Neural cell (in vitro differentiated cells): ENCODE results near the gene ADAMTS17. TPM values are rescaled to one million over a fixed set of nuclear protein-coding genes. Genes with fewer than 3 reads are reported as not detected.

Experiments
- H2AFZ ChIP-seq: fragments of 200-600, 300-800 bp; sonication (generic), shearing (Covaris generic); 2 replicates; pipeline ENCODE4 v1.6.0; 2014; ENCODE audit warnings: low read depth, mild to moderate bottlenecking, antibody characterized with exemption, low read length, moderate library complexity
- H3F3A ChIP-seq: fragments of 200-600 bp; shearing (Covaris generic); 2 replicates; pipeline ENCODE4 v1.6.1; 2016; ENCODE audit warnings: mild to moderate bottlenecking, moderate library complexity, mixed read lengths, antibody characterized with exemption, low read length; ENCODE audit not compliant: insufficient read depth, poor library complexity, severe bottlenecking
- H3K27ac ChIP-seq: fragments of 200-600, 300-800 bp; sonication (generic), shearing (Covaris generic); 2 replicates; pipeline ENCODE4 v1.5.1; 2014; ENCODE audit warnings: mild to moderate bottlenecking, low read length, moderate library complexity
- H3K27me3 ChIP-seq: fragments of 300-800, 200-600 bp; sonication (generic), shearing (Covaris generic); 2 replicates; pipeline ENCODE4 v1.6.0; 2014; ENCODE audit warnings: mild to moderate bottlenecking, low read depth, low read length, moderate library complexity; ENCODE audit not compliant: insufficient read depth
- H3K36me3 ChIP-seq: fragments of 300-800, 200-600 bp; sonication (generic), shearing (Covaris generic); 2 replicates; pipeline ENCODE4 v1.5.1; 2014; ENCODE audit warnings: mild to moderate bottlenecking, antibody characterized with exemption, low read length, moderate library complexity; ENCODE audit not compliant: insufficient read depth
- H3K4me2 ChIP-seq: fragments of 300-800, 200-600 bp; sonication (generic), shearing (Covaris generic); 2 replicates; pipeline ENCODE4 v1.6.0; 2014; ENCODE audit warnings: mild to moderate bottlenecking, low read length
- H3K4me3 ChIP-seq: fragments of 300-800, 200-600 bp; sonication (generic), shearing (Covaris generic); 2 replicates; pipeline ENCODE4 v1.5.1; 2014; ENCODE audit warnings: mild to moderate bottlenecking, low read length, moderate library complexity
- H3K79me2 ChIP-seq: fragments of 200-600 bp; shearing (Covaris generic); replicated peaks from 2 replicates; pipeline ENCODE4 v1.6.0; 2014; ENCODE audit warnings: mild to moderate bottlenecking, low read length, moderate library complexity; ENCODE audit not compliant: insufficient read depth
- H3K9ac ChIP-seq: fragments of 300-800, 200-600 bp; sonication (generic), shearing (Covaris generic); 2 replicates; pipeline ENCODE4 v1.6.1; 2016; ENCODE audit warnings: mild to moderate bottlenecking, low read length, mixed read lengths
- H3K9me2 ChIP-seq: fragments of 200-600 bp; shearing (Covaris generic); 2 replicates; pipeline ENCODE4 v1.6.1; 2016; ENCODE audit warnings: mild to moderate bottlenecking, low read length, mixed read lengths; ENCODE audit not compliant: insufficient read depth
- H3K9me3 ChIP-seq: fragments of 200-600, 300-800 bp; sonication (generic), shearing (Covaris generic); 2 replicates; pipeline ENCODE4 v1.6.1; 2016; ENCODE audit warnings: mild to moderate bottlenecking, mixed run types, low read length, moderate library complexity, mixed read lengths
- H4K20me1 ChIP-seq: fragments of 200-600 bp; shearing (Covaris generic); 2 replicates; pipeline ENCODE4 v1.6.1; 2016; ENCODE audit warnings: mild to moderate bottlenecking, mixed run types; ENCODE audit not compliant: insufficient read depth
- EP300 ChIP-seq: fragments of 450-650 bp; conservative IDR thresholded peaks from 2 replicates; pipeline ENCODE4 v1.6.1; 2014; ENCODE audit warnings: antibody characterized with exemption, mild to moderate bottlenecking, moderate library complexity; ENCODE audit not compliant: poor library complexity, severe bottlenecking
- EZH2 ChIP-seq: fragments of 200-600, 300-800 bp; shearing (Covaris generic), sonication (generic); IDR thresholded peaks from 2 replicates; pipeline ENCODE4 v1.6.1; 2014; ENCODE audit warnings: antibody characterized with exemption, low read length, borderline replicate concordance, mild to moderate bottlenecking; ENCODE audit not compliant: insufficient read depth, poor library complexity, severe bottlenecking
- MXI1 ChIP-seq: fragments of 450-650 bp; conservative IDR thresholded peaks from 2 replicates; pipeline ENCODE4 v1.6.1; 2014; ENCODE audit warnings: antibody characterized with exemption, mild to moderate bottlenecking; ENCODE audit not compliant: poor library complexity, severe bottlenecking
- POLR2AphosphoS5 ChIP-seq: IDR thresholded peaks from 2 replicates; pipeline ENCODE4 v1.6.1; 2012
- RAD21 ChIP-seq: fragments of 450-650 bp; conservative IDR thresholded peaks from 2 replicates; pipeline ENCODE4 v1.6.1; 2014; ENCODE audit warnings: antibody characterized with exemption, mild to moderate bottlenecking, moderate library complexity
- SMC3 ChIP-seq: fragments of 450-650 bp; conservative IDR thresholded peaks from 2 replicates; pipeline ENCODE4 v1.6.1; 2014; ENCODE audit warnings: antibody characterized with exemption, mild to moderate bottlenecking, moderate library complexity; ENCODE audit not compliant: poor library complexity
- TAF1 ChIP-seq: IDR thresholded peaks from 2 replicates; pipeline ENCODE4 v1.6.1; 2012; ENCODE audit warnings: low read depth
- polyA plus RNA-seq: library from polyadenylated mRNA; depleted of rRNA; stranded (reverse); fragments of >200 nt; gene quantifications from 2 replicates; pipeline ENCODE4 v1.2.3, GENCODE V29; 2014
- TF ChIP-seq, protein P1 (sequence below): IDR thresholded peaks from 2 replicates; pipeline ENCODE4 v1.6.1; 2012; ENCODE audit warnings: borderline replicate concordance
- TF ChIP-seq, protein P2 (sequence below): fragments of 450-650 bp; IDR thresholded peaks from 2 replicates; pipeline ENCODE4 v1.5.1; 2014; ENCODE audit warnings: antibody characterized with exemption, mild to moderate bottlenecking, moderate library complexity; ENCODE audit not compliant: poor library complexity, severe bottlenecking

ADAMTS17 gene
- polyA plus RNA-seq, 1 donor from 2014 or later = 0.04 TPM

DNA sequence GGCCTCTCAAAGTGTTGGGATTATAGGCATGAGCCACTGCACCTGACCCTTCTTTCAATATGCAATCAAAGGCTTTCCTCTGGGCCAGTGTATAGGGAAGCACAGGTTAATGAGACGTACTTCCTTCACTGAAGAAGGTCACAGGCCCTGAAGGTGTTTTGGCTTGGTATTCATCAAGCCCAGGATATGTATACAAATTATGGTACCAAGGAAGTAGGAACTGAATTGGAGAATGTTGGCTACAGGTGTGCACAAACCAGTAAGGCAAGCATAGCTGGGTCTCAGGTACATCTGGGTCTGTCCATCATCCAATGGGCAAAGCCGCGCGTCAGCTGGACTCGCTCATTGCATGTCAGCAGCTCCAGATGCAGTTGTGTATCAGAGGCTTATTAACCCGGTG is 237.9 kb downstream of the ADAMTS17 start (continued):
- TF ChIP-seq SMC3 = no peak

DNA sequence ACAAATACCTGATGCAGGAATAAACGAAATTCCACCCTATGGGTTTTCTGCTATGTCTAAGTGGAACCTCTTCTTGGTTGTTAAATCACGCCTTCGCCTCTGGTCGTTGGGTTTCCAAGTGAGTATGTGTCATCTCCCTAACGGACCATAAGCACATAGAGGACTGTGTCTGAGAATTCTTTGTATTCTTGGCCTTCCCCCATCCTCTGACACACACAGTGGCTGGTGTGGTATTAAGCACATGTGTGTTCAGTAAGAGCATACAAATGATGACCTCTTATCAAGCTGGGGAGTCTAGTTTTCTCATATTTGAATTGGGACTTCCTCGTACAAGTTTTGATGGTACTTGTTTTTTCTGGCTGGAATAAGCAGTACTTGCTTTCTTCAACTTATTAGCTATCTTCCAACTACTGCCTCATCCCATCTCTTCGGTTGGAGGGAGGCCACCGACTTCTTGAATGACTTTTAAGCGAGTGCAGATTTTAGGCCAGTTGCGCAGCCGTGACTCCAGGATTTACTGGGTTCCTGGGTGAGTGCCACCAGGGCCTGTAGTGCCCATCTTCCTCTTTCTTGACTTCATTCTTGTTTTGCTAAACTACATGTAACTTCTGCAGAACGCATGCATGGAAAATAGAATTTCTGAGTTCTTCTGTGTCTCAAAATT is 240.2 kb downstream of the ADAMTS17 start:
- Histone ChIP-seq H3K9me3 (no peaks in the 10 kb centered on the region), H3K27me3 (no peaks in the 10 kb centered on the region), H3K27ac (no peak overlapping the region), H3F3A (no peaks in the 10 kb centered on the region), H3K9ac (no peak overlapping the region), H3K4me3 (no peak overlapping the region), H3K36me3 (no peaks in the 10 kb centered on the region), H4K20me1 (no peaks in the 10 kb centered on the region), H3K79me2 (no peaks in the 10 kb centered on the region), H3K9me2 (no peaks in the 10 kb centered on the region), H3K4me2 (no peak overlapping the region), H2AFZ (no peak overlapping the region)
- no peak for TF ChIP-seq MXI1

DNA sequence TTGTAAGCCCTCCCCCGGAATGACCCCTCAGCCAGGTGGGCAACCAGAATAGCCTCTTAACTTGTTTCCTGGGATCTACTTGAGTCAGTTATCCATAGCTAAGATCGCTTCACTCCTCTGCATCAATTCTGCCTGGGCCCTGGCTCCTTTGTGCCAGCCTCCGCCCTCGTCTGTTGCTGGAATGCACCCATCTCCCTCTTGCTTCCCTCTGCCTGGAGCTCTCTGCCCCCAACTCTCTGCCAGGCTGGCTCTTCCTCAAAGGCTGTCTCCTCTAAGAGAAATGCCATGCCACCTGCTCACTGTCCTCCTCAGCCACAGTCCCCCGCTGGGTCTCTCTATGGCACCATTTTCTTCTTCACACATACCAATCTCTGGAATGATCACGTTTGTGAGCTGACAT is 240.8 kb downstream of the ADAMTS17 start:
- no peak for TF ChIP-seq SMC3
- TF ChIP-seq POLR2AphosphoS5 = no peak
- no peak for TF ChIP-seq EP300
- no peak for TF ChIP-seq TAF1
- TF ChIP-seq EZH2 = no peak
- TF ChIP-seq MXI1 = no peak
- TF ChIP-seq, protein P1, sequence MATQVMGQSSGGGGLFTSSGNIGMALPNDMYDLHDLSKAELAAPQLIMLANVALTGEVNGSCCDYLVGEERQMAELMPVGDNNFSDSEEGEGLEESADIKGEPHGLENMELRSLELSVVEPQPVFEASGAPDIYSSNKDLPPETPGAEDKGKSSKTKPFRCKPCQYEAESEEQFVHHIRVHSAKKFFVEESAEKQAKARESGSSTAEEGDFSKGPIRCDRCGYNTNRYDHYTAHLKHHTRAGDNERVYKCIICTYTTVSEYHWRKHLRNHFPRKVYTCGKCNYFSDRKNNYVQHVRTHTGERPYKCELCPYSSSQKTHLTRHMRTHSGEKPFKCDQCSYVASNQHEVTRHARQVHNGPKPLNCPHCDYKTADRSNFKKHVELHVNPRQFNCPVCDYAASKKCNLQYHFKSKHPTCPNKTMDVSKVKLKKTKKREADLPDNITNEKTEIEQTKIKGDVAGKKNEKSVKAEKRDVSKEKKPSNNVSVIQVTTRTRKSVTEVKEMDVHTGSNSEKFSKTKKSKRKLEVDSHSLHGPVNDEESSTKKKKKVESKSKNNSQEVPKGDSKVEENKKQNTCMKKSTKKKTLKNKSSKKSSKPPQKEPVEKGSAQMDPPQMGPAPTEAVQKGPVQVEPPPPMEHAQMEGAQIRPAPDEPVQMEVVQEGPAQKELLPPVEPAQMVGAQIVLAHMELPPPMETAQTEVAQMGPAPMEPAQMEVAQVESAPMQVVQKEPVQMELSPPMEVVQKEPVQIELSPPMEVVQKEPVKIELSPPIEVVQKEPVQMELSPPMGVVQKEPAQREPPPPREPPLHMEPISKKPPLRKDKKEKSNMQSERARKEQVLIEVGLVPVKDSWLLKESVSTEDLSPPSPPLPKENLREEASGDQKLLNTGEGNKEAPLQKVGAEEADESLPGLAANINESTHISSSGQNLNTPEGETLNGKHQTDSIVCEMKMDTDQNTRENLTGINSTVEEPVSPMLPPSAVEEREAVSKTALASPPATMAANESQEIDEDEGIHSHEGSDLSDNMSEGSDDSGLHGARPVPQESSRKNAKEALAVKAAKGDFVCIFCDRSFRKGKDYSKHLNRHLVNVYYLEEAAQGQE = no peak
- TF ChIP-seq, protein P2, sequence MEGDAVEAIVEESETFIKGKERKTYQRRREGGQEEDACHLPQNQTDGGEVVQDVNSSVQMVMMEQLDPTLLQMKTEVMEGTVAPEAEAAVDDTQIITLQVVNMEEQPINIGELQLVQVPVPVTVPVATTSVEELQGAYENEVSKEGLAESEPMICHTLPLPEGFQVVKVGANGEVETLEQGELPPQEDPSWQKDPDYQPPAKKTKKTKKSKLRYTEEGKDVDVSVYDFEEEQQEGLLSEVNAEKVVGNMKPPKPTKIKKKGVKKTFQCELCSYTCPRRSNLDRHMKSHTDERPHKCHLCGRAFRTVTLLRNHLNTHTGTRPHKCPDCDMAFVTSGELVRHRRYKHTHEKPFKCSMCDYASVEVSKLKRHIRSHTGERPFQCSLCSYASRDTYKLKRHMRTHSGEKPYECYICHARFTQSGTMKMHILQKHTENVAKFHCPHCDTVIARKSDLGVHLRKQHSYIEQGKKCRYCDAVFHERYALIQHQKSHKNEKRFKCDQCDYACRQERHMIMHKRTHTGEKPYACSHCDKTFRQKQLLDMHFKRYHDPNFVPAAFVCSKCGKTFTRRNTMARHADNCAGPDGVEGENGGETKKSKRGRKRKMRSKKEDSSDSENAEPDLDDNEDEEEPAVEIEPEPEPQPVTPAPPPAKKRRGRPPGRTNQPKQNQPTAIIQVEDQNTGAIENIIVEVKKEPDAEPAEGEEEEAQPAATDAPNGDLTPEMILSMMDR = no peak
- no peak for TF ChIP-seq RAD21
- no peak overlapping the region for H3K9ac ChIP-seq
- H3K79me2 ChIP-seq = no peaks in the 10 kb centered on the region
- H3K36me3 ChIP-seq = no peaks in the 10 kb centered on the region
- no peaks in the 10 kb centered on the region for H3K27me3 ChIP-seq
- no peaks in the 10 kb centered on the region for H3K9me3 ChIP-seq
- H4K20me1 ChIP-seq = no peaks in the 10 kb centered on the region
- no peaks in the 10 kb centered on the region for H3K9me2 ChIP-seq
- no peak overlapping the region for H3K4me2 ChIP-seq
- no peaks in the 10 kb centered on the region for H3F3A ChIP-seq
- H2AFZ ChIP-seq = no peak overlapping the region
- no peak overlapping the region for H3K4me3 ChIP-seq
- no peak overlapping the region for H3K27ac ChIP-seq
